NCI-H1417 (cell line): ENCODE results near the gene NTSR1.
A peak's percentile ranks its signal among the peaks of the same experiment; 100 is the strongest.

ENCODE experiments used
- DNase-seq, 3 experiments: peaks; one replicate each; lab custom pipeline; 2025; lab: John Stamatoyannopoulos, UW

Gene NTSR1

DNA sequence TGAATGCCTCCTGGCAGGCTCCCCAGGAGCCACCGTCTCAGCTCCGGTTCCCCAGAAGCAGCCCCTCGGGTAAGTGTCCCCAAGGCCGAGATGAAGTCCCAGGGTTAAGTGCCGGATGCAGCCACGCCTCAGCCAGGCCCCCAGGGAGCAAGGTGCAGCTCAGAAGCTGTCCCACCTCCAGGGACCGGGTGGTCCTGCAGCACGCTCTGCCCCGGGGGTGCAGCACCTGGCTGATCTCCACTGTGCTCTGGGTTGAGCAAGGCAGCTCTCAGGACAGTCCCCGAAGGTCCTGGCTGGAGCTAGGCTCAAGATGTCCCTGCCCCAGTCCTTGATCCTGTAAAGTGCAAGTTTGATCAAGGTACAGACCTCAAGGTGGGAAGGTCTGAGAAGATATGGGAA is 15.1 kb upstream of the NTSR1 start:
- no peak for DNase-seq

GRCh38 chr20:62694106-62694505 is 14.5 kb upstream of the NTSR1 start:
- no peak for DNase-seq

GRCh38 chr20:62694868-62695267 is 13.8 kb upstream of the NTSR1 start:
- peak in 1 of 3 experiments; percentile 69 for DNase-seq

DNA sequence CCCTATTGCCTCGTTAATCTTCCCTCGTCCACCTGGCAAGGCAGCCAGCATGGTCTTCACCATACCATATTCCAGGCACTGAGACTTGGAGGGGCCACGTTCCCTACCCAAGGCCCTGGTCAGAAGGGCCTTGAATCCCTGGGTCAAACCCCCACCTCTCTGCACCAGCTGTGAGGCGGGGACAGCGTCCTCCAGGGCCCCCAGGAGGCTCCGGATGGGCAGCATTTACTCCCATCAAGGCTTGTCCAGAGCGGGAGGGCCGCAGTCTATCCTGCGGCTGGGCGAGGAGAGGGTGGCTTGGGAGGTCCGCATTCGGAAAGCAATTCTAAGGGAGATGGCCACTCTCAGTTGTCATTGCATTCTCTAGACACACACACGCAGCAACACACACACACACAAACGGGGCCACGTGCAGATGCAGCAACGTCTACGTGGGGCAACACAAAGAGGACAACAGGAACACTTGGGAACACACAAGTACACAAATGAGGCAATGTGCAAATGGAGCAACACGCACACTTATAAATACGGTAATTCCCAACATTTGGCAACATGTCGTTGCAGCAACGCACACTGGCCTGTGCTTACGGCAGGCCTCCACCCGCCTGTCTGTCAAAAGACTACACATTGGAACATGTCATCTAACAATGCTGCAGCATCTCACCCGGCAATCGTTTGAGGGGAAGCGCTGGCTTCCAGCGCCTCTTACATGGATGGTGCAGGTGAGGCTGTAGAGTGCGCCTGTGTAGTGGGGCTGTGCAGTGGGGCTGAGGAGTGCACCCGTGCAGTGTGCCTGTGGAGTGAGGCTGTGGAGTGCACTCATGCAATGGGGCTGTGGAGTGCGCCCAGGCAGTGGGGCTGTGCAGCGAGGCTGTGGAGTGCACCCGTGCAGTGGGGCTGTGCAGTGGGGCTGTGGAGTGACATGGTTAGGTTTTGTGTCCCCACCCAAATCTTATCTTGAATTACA is 12.9 kb upstream of the NTSR1 start:
- DNase-seq: peak in 1 of 3 experiments; percentile 48

GRCh38 chr20:62696434-62696957 is 12.1 kb upstream of the NTSR1 start:
- peak; percentile 33 to 77 (median 70) for DNase-seq

- no peak for DNase-seq
Measured at GRCh38 chr20:62696989-62697388, 11.6 kb upstream of the NTSR1 start.

DNA sequence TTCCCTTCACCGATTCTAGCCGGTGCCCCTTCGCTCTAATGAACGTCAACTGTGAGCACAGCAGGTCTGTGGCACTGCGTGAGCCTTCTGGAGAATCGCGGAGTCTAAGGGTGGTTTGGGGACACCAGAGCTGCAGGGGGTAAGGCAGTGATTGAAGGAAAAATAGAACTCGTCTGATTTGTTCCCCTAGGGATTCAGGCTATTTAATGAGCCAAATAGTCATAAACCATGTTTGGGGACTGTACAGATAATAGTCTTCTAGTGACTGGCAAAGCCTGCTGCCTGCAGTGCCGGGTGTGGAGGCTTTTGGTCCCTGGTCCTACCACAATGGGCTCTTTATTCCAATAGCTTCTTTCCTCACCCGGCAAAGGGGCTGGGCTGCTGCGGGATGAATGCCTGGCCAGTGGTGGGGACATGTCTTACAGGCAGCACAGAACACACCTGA is 11.1 kb upstream of the NTSR1 start:
- DNase-seq: peak in 2 of 3 experiments; percentile 66 to 85

DNA sequence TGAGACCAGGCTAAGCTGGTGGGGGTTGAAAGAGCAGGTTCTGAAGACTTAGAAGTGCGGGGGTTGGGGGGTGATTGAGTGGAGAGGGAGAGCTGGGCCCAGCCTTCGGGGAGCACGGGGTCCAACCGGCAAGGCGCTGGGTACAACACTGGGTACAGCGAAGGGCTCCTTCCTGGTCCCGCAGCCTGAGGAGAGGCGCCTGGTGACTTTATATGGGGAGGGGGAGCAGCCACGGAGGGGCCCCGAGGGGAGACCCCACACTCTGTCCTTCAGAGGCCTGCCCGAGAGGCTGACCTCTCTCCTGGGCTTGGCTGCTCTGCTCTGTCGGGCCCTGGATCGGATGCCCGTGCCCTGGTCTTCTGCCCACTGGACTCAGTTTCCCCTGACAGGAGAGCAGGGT is 10.4 kb upstream of the NTSR1 start:
- no peak for DNase-seq

DNA sequence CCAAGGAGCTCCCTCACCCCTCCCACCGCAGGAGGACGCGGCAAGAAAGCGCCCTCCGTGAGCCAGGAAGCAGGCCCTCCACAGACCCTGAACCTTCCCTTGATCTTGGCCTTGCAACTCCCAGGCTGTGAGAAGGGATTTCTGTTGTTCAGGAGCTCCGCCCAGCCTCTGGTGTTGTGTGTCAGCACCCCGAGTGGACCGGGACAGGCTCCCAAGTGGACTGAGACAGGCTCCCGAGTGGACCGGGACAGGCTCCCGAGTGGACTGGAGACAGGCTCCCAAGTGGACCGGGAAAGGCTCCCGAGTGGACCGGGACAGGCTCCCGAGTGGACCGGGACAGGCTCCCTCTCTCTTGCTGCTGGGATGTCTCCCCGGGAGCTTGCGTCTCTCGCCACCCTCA is 9.3 kb upstream of the NTSR1 start:
- no peak for DNase-seq

- DNase-seq: no peak
Measured at GRCh38 chr20:62699741-62700140, 8.9 kb upstream of the NTSR1 start.

GRCh38 chr20:62700261-62700930 is 8.2 kb upstream of the NTSR1 start:
- DNase-seq: no peak

- DNase-seq: no peak
Measured at GRCh38 chr20:62701161-62702012, 7.2 kb upstream of the NTSR1 start.

- DNase-seq: peak in 1 of 3 experiments; percentile 19
Measured at GRCh38 chr20:62702013-62702300, 6.7 kb upstream of the NTSR1 start.

DNA sequence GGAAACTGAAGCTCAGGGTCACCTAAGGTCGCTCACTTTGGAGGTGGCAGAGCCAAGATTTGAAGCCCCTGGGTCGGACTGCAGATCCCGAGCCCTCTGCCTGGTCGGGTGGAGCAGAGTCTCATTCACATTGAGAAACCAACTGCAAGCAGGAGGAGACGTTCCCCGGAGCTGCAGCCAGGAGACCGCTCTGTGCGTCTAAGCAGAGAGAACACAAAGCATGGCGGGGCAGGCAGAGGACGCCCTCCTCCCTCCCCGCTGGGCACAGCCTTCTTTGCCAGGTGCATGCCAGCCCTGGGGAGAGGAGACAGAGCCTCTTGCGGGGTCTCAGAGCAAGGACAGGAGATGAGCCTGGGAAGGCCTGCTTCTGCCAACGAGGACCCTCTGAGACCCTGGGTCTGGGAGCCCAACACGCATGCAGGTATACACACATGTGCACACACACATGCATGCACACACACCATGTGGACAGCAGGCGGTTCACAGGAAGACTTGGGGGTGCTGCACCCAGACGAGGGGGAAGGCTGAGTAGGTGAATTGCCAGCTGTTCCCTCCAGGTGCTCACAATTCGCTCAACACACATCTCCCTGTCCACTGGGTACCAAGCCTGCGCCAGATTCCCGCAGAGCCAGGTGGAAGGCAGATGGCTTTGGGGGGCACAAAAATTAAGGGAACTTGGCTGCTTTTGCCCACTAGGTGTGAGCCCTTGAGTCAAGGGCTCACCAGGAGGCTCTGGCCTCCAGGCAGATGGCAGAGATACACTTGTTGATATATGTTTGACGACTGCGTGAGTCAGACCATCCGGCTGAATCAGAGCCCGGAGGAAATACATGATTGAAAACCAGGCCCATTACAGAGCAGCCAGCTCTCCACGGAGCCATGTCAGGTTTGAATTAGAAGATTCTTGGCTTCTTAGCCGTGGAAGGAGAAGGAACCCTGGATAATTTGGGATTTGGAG is 5.5 kb upstream of the NTSR1 start:
- DNase-seq: peak in 2 of 3 experiments; percentile 86 to 90

- DNase-seq: no peak
Measured at GRCh38 chr20:62703853-62704228, 4.8 kb upstream of the NTSR1 start.

DNA sequence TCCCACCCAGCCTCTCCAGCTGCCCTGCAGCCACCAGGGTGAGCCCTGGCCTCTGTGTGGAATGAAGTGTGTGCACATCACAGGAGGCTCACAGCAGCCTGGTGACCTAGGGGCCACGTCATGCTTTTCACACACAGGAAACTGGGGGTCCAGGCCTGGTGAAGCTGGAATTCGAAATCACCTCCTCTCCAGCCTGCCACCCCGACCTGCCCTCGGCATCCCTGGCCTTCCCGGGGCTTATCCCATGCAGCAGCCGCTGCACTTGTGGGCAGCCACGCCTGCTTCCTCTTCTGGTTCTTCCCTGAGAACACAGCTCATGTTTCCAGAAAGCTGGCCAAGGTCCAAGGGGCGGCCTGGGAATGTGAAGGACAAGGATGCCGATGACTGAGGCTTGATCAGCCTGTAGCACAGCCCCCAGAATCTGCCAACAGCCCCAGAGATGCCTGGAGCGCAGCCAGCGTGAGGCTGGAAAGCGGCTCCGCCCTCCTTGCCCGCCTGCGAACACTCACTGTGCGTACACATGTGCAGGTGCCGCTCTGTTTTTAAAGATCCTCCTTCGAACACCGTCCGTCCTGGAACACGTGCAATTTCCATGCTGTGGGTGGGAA is 4.2 kb upstream of the NTSR1 start:
- peak; percentile 94 to 98 (median 98) for DNase-seq

- DNase-seq: no peak
Measured at GRCh38 chr20:62705627-62706026, 3.0 kb upstream of the NTSR1 start.

- no peak for DNase-seq
Measured at GRCh38 chr20:62706344-62706743, 2.3 kb upstream of the NTSR1 start.

GRCh38 chr20:62706857-62707256 is 1.8 kb upstream of the NTSR1 start:
- DNase-seq: no peak

DNA sequence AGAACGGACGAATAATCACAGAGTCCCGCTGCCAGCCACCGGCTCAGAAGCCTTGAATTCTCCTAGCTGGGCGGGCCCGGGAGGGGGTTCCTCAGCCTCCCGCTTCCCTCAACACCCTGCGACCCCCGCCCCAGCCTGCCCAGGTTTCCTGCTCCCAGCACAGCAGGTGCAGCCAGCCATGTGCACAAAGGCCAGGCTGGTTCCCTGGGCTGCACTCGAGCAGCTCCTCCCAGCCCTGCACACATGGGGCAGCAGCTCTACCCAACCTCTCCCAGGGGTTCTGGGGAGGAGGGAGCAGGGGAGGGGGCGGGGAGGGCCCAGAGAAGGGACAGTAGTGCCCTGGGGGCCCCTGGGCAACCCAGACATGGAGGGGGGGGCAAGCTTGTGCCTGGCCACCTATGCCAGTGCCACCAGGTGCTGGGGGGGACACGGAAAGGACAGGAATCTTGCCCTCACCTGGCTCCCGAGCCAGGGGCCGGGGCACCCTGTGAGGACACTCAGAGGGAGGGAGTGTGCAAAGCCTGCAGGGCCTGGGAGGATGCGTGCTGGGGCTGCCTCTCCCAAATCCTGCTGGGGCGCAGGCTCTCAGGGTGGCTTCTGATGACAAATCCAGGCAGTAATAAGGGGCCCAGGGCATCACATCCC is 1.2 kb upstream of the NTSR1 start:
- peak in 2 of 3 experiments; percentile 47 to 57 for DNase-seq
